Ovary (tissue), 9 donors: ENCODE results near the gene WNT9B. TPM values are rescaled to one million over a fixed set of nuclear protein-coding genes. Genes with fewer than 3 reads are reported as not detected.

Experiments used
- DNase-seq, 5 donors: peaks; one replicate each; pipeline ENCODE4 v3.0.0-alpha.2; 2019 to 2020
- H3K27ac ChIP-seq, 2 donors: fragments of 200-600 bp; one replicate each; pipeline versions ENCODE4 v1.5.1 to v1.8.0; 2019 to 2022
- H3K27me3 ChIP-seq: fragments of 200-600 bp; one replicate; pipeline ENCODE4 v1.8.0; 2022
- H3K36me3 ChIP-seq: fragments of 200-600 bp; sonication (generic); one replicate; pipeline ENCODE4 v1.5.1; 2019
- H3K4me1 ChIP-seq: one replicate; pipeline ENCODE4 v1.8.1; 2013; ENCODE audit warnings: mild to moderate bottlenecking, moderate library complexity; ENCODE audit not compliant: insufficient read depth
- H3K4me3 ChIP-seq: fragments of 200-600 bp; sonication (generic); one replicate; pipeline ENCODE4 v1.5.1; 2017
- H3K9me3 ChIP-seq, 2 donors: fragments of 200-600 bp in 1 of 2; sonication (generic) in 1 of 2; one replicate each; pipeline versions ENCODE4 v1.5.1 to v1.8.1; 2013 to 2019; ENCODE audit warnings: mild to moderate bottlenecking in 1 of 2, moderate library complexity in 1 of 2
- EP300 ChIP-seq: sonication (generic); formaldehyde crosslinking; IDR thresholded peaks from one replicate; pipeline ENCODE4 v1.6.1; 2017; ENCODE audit warnings: antibody characterized with exemption
- POLR2A ChIP-seq: fragments of 450-650 bp; IDR thresholded peaks from one replicate; pipeline ENCODE4 v1.6.1; 2017; ENCODE audit warnings: antibody characterized with exemption, mild to moderate bottlenecking, moderate library complexity
- WGBS, 3 donors: extraction: QIAGEN DNeasy Blood & Tissue Kit in 1 of 3; methylation state at CpG; one replicate each; pipeline versions ENCODE4 v1.1.5 to v1.1.7; 2013 to 2017; 5-methylcytosine and 5-hydroxymethylcytosine counted together
- intact Hi-C, 4 donors: fragments of 100-400 bp; cut with DNase I; formaldehyde crosslinking; loops; one replicate each; pipeline versions ENCODE4 v1.11.0 to v1.15.1; 2022 to 2023
- polyA plus RNA-seq, 2 donors: library from polyadenylated mRNA; stranded (reverse); fragments of 200-250 nt in 1 of 2; fragments of 350-450 nt in 1 of 2; fragmentation: Illumina TruSeq in 1 of 2; extraction: RNeasy Lipid Tissue Mini Kit (QIAGEN cat#74804) in 1 of 2; gene quantifications; one replicate each; pipeline ENCODE4 v1.2.3, GENCODE V29; 2013 to 2014
- total RNA-seq, 7 donors: library from RNA; depleted of rRNA in 2 of 7; stranded (reverse); fragments of >200 nt in 2 of 7; fragmentation: NEBNext Ultra II Directional in 3 of 7; extraction: Animal tissue kit (Norgen Biotek cat#: 25700) in 3 of 7; gene quantifications; one replicate each; pipeline versions ENCODE4 v1.1.0 to v1.2.4, GENCODE V29; 2016 to 2023
- TF ChIP-seq, protein P1 (sequence below), 3 donors: fragments of 450-650 bp in 2 of 3; fragments of 200-600 bp in 1 of 3; IDR thresholded peaks; one replicate each; pipeline versions ENCODE4 v1.5.1 to v1.8.0; 2016 to 2022; ENCODE audit warnings: antibody characterized with exemption in 3 of 3, mild to moderate bottlenecking in 1 of 3
- donor health status: DM: no; HTN: no; CAD: no; lungs with moderate emphysema.
- donor health status: DM: no; HTN: no; CAD: no.
- donor health status: Bipolar disorder and iron deficiency.
- donor health status: DM: yes; HTN: yes; CAD: no.
- donor health status: DM: no; HTN: no; CAD: no.
- donor health status: DM: yes; HTN: yes; CAD: no.

Gene WNT9B
- total and polyA plus RNA-seq, 9 donors = 0.08 to 0.50 (median 0.10) TPM; not detected in 6

DNA sequence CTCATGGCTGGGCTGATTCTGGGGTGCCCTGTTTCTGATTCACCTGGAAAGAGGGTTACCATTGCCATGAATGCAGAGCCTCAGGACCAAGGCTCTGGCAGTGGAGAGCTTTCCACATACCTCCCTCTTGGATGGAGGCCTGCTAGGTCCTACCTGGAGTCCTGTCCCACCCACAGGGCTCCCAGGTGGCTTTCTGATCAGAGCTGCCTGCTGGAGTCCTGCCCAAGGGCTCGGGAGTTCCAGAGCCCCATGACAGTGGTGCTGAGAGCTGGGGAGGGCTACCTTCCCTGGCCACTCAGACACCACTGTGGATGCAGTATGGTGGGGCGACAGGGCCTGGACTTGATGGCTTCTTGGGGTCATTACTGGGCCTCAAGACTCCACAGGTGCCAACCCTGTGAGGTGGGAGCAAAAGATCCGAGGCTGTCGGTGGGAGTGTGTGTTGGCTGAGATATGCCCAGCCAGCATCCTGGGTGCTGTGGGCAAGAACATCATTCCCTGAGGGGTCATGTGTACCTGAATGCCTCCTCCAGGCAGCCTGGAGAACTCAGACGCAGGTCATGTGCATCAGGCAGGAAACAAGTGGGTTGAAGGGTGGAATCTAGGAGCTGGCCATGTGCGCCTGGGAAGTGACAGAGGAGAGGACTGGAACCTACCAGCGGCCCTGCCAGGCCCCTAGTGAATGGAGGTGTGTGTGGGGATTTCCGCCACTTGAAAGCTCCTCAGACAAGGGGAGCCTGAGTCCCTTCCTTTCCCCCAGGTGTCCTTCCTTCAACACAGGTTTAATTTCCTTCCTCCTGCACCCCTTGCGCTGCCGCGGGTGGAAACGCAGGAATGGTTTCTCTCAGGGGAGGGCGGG lies 30.6 kb upstream of the WNT9B start:
- TF ChIP-seq, protein P1, sequence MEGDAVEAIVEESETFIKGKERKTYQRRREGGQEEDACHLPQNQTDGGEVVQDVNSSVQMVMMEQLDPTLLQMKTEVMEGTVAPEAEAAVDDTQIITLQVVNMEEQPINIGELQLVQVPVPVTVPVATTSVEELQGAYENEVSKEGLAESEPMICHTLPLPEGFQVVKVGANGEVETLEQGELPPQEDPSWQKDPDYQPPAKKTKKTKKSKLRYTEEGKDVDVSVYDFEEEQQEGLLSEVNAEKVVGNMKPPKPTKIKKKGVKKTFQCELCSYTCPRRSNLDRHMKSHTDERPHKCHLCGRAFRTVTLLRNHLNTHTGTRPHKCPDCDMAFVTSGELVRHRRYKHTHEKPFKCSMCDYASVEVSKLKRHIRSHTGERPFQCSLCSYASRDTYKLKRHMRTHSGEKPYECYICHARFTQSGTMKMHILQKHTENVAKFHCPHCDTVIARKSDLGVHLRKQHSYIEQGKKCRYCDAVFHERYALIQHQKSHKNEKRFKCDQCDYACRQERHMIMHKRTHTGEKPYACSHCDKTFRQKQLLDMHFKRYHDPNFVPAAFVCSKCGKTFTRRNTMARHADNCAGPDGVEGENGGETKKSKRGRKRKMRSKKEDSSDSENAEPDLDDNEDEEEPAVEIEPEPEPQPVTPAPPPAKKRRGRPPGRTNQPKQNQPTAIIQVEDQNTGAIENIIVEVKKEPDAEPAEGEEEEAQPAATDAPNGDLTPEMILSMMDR (IDR thresholded peaks at IDR 0.05) = no peak
- TF ChIP-seq POLR2A = no peak
- TF ChIP-seq EP300 = no peak
- H3K4me3 ChIP-seq = no peak overlapping the region
- WGBS, 3 donors = 43 to 47% (median 46%) methylated on average over 13 of the region's 13 CpGs
- intact Hi-C loops = no loop called here
- peaks cover 4% of the 10 kb centered on the region for H3K4me1 ChIP-seq
- no peaks in the 10 kb centered on the region for H3K27me3 ChIP-seq
- H3K9me3 ChIP-seq = no peaks in the 10 kb centered on the region
- no peaks in the 10 kb centered on the region for H3K36me3 ChIP-seq
- no peak for DNase-seq
- no peak overlapping the region for H3K27ac ChIP-seq

DNA sequence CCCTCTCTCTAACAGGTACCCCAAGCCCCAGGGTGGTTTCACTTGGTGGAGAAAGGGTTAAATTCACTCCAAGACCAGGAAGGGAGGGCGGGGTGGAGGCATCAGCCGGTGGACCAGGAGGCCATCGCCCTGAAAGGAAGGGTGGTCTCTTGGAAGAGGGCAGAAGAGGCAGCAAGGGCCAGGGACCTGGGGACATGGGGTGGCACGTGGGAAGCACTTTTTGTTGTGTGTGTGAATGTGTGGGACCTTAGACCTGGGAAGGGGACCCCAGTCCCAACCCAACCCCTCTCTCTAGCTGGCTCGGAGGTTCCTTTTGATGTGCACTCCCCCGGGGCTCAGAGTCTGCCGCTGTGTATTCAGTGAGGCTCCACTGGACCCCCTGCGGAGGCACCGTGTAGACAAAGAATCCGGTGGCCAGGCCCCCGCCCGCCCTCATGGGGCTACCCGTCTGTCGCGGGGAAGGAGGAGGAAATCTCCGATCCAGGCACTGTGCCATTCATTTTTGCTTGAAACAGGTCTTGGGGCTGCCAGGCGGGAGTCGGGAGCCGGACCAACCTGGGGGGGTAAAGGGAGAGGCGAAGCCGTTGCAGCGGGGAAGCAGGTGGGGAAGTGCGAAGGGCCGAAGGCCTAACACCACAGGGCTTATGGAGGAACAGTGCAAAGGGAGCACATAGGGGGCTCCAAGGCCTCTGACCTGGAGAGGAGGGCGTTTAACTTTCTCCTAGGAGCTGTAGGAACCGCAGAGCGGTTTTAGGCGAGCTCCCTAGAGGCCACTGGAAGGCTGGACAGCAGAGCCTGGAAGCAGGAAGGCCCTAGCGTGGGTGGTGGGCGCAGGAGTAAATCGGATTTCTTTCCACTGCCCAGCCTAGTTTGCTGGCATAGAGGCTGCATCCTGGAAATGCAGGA lies 29.6 kb upstream of the WNT9B start:
- no peak for DNase-seq
- TF ChIP-seq EP300 = no peak
- TF ChIP-seq, protein P1 (IDR thresholded peaks at IDR 0.05) = no peak
- no peak for TF ChIP-seq POLR2A
- WGBS, 3 donors = 11 to 14% (median 12%) methylated on average over 31 of the region's 31 CpGs
- Histone ChIP-seq H3K9me3 (no peaks in the 10 kb centered on the region), H3K27me3 (no peaks in the 10 kb centered on the region), H3K4me3 (no peak overlapping the region), H3K36me3 (no peaks in the 10 kb centered on the region), H3K4me1 (peaks cover 4% of the 10 kb centered on the region), H3K27ac (no peak overlapping the region)
- intact Hi-C loops = no loop called here

DNA sequence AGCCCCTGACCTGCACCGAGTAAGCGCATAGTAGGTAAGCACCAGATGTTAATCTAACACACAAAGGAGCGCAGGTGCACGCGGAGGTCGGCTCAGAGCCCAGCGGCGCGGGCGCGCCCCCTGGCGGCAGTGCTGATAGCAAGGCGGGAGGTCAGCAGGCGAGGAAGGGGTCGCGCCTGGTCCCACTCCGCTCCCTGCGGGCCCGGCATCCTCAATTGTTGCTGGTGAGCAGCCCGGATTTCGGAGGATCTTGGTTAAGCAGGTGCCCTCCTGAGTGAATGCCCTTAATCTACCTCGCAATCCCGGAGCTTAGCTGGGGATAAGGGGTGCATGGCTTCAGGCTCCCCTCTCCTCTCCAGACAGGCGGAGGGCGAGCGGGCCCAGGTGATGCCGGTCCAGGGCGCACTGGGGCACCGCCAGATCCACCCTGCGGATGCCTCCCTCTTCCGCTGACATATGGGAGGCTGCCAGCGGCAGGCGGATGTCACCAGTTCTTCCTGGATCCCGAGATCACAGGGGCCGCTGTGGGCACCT lies 28.9 kb upstream of the WNT9B start:
- TF ChIP-seq POLR2A = no peak
- TF ChIP-seq, protein P1 (IDR thresholded peaks at IDR 0.05) = no peak
- no peak for TF ChIP-seq EP300
- intact Hi-C loops = no loop called here
- H3K27me3 ChIP-seq = no peaks in the 10 kb centered on the region
- no peak for DNase-seq
- no peaks in the 10 kb centered on the region for H3K9me3 ChIP-seq
- H3K36me3 ChIP-seq = no peaks in the 10 kb centered on the region
- no peak overlapping the region for H3K27ac ChIP-seq
- 13 to 29% (median 18%) methylated on average over 34 to 35 of the region's 35 CpGs for WGBS, 3 donors
- no peak overlapping the region for H3K4me3 ChIP-seq
- H3K4me1 ChIP-seq = peaks cover 4% of the 10 kb centered on the region

- TF ChIP-seq, protein P1 (IDR thresholded peaks at IDR 0.05) = no peak
- no peak for TF ChIP-seq EP300
- TF ChIP-seq POLR2A = no peak
- Histone ChIP-seq H3K27ac (no peak overlapping the region), H3K4me1 (peaks cover 4% of the 10 kb centered on the region), H3K36me3 (no peaks in the 10 kb centered on the region), H3K27me3 (no peaks in the 10 kb centered on the region), H3K9me3 (no peaks in the 10 kb centered on the region), H3K4me3 (no peak overlapping the region)
- WGBS, 3 donors = 59 to 71% (median 64%) methylated on average over 8 of the region's 8 CpGs
- intact Hi-C loops = no loop called here
- DNase-seq = no peak
These were observed 27.7 kb upstream of the WNT9B start for GRCh38 chr17:46823657-46824056.
